Measurements from ENCODE around the gene LAMA3.

The LAMA3 gene

DNA sequence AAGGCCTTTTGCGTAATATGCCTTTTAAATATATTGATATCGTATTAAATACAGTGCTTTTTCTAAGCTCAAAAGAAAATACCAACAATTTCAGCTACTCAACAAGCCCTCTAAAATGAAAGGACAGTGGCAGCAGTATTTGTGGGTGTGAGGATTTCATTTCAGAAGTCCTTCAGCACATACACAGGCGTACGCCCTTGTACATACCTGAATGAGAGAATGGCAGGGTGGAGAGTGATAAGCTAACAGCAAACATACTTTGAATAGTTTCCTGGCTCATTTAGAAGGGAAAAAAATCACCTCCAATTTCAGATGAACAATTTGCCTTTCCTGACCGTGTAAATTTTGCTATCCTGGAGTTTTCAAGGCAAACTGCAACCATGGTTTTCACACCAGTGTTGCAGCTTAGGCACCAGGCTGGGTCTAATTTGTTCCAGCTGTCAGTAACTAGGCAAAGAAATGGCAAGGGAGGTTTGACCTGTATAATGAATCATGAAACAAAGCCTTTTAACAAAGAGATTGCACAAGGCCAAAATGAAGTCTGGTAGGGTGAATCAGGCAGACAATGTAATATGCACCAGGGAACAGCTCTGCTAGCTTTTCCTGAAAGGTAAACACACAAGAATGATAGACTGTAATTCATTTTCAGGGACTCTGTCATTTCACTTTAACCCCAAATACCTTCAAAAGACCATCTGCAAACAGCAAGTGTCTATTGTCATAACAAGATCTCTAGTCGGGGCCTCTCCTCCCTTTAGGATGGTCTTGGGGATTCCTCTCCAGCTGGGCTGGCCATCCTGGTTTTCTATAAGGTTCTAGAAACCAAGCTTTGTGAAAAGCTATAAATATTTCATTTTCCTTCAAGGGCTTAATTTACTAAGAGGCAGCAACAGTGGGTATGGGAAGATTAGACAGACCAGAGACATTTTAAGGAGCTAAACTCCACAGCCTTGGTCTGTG, 38.0 kb upstream of the LAMA3 start:
- H3K4me3 ChIP-seq (ENCODE audit: low read length) = no peak overlapping the region
- H3K36me3 ChIP-seq (ENCODE audit: control insufficient read depth, low read depth, low read length) = no peaks in the 10 kb centered on the region
- H3K9me3 ChIP-seq (ENCODE audit: control insufficient read depth, low read depth, low read length) = no peaks in the 10 kb centered on the region
- H3K4me1 ChIP-seq (ENCODE audit: control insufficient read depth, low read depth, low read length) = peaks cover 3% of the 10 kb centered on the region
- no peak overlapping the region for H3K27ac ChIP-seq (ENCODE audit: low read length)
- H3K27me3 ChIP-seq (ENCODE audit: control insufficient read depth, insufficient read depth, low read length) = no peaks in the 10 kb centered on the region
- no peak overlapping the region for H3K9ac ChIP-seq (ENCODE audit: low read length)

DNA sequence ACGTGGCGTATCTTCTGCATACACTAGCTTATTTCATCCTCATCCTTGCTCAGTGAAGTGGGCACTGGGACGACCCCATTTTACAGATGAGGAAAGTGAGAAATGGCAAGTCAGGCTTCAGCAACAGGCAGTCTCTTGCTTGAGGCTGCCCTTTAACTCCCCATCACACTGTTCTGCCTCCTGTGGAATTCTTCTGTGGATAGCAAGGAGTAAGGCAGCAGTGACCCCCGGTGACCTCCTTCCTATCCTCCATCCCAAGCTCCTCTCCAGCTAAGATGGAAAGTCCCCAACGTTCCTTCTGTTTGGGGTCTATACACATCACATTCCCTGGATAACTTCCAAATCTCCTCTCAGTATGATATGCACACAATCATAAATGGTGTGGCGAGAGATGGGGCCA, 37.0 kb upstream of the LAMA3 start:
- no peaks in the 10 kb centered on the region for H3K27me3 ChIP-seq (ENCODE audit: control insufficient read depth, insufficient read depth, low read length)
- peaks cover 3% of the 10 kb centered on the region for H3K4me1 ChIP-seq (ENCODE audit: control insufficient read depth, low read depth, low read length)
- H3K9ac ChIP-seq (ENCODE audit: low read length) = no peak overlapping the region
- no peak overlapping the region for H3K4me3 ChIP-seq (ENCODE audit: low read length)
- no peak overlapping the region for H3K27ac ChIP-seq (ENCODE audit: low read length)
- H3K36me3 ChIP-seq (ENCODE audit: control insufficient read depth, low read depth, low read length) = no peaks in the 10 kb centered on the region
- H3K9me3 ChIP-seq (ENCODE audit: control insufficient read depth, low read depth, low read length) = no peaks in the 10 kb centered on the region

DNA sequence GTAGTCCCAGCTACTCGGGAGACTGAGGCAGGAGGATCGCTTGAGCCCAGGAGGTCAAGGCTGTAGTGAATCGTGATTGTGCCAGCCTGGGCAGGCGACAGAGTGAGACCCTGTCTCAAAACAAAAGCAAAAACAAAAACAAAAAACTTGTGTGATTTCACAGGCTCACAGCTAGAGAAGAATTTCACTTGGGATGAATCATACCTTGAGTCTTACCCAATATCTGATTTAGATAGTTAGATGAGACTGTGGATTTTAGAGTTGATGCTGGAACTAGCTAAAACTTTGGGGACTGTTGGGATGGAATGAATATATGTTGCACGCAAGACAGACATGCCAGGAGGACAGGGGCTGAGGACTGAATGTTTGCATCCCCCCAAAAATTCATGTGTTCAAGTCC, 31.0 kb upstream of the LAMA3 start:
- no peaks in the 10 kb centered on the region for H3K9me3 ChIP-seq (ENCODE audit: control insufficient read depth, low read depth, low read length)
- peaks cover 16% of the 10 kb centered on the region for H3K27me3 ChIP-seq (ENCODE audit: control insufficient read depth, insufficient read depth, low read length)
- H3K27ac ChIP-seq (ENCODE audit: low read length) = no peak overlapping the region
- H3K36me3 ChIP-seq (ENCODE audit: control insufficient read depth, low read depth, low read length) = no peaks in the 10 kb centered on the region
- H3K9ac ChIP-seq (ENCODE audit: low read length) = no peak overlapping the region
- peaks cover 3% of the 10 kb centered on the region for H3K4me1 ChIP-seq (ENCODE audit: control insufficient read depth, low read depth, low read length)
- H3K4me3 ChIP-seq (ENCODE audit: low read length) = no peak overlapping the region

DNA sequence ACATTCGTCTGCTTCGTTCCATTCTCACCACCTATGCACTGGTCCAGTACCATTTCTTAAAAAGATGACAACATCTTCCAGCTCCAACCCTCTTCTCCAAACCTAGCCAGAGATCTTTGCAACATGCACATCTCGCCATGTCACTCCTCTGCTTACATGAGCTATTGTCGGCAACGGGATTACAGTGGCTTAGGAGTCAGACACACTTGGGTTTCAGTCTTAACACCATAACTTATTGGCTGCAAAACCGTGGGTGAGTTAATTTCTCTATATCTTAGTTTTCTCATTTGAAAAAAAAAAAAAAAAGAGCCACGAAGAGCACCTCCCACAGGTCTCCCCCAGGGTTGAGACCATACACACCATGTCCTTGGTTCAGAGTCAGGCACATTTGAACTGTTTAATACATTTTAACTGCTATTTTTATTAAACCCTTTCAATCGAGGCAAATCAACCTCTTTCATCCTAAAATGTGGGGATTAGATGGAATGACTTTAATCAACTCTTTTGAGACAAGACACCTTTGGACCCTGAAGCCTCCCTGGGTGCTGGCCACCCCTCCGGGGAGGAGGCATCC, 27.4 kb upstream of the LAMA3 start:
- H3K27me3 ChIP-seq (ENCODE audit: control insufficient read depth, insufficient read depth, low read length) = peaks cover 16% of the 10 kb centered on the region
- no peak overlapping the region for H3K27ac ChIP-seq (ENCODE audit: low read length)
- H3K4me3 ChIP-seq (ENCODE audit: low read length) = peak overlapping the region; percentile 70
- H3K36me3 ChIP-seq (ENCODE audit: control insufficient read depth, low read depth, low read length) = no peaks in the 10 kb centered on the region
- H3K9me3 ChIP-seq (ENCODE audit: control insufficient read depth, low read depth, low read length) = no peaks in the 10 kb centered on the region
- peaks cover 3% of the 10 kb centered on the region for H3K4me1 ChIP-seq (ENCODE audit: control insufficient read depth, low read depth, low read length)
- no peak overlapping the region for H3K9ac ChIP-seq (ENCODE audit: low read length)

DNA sequence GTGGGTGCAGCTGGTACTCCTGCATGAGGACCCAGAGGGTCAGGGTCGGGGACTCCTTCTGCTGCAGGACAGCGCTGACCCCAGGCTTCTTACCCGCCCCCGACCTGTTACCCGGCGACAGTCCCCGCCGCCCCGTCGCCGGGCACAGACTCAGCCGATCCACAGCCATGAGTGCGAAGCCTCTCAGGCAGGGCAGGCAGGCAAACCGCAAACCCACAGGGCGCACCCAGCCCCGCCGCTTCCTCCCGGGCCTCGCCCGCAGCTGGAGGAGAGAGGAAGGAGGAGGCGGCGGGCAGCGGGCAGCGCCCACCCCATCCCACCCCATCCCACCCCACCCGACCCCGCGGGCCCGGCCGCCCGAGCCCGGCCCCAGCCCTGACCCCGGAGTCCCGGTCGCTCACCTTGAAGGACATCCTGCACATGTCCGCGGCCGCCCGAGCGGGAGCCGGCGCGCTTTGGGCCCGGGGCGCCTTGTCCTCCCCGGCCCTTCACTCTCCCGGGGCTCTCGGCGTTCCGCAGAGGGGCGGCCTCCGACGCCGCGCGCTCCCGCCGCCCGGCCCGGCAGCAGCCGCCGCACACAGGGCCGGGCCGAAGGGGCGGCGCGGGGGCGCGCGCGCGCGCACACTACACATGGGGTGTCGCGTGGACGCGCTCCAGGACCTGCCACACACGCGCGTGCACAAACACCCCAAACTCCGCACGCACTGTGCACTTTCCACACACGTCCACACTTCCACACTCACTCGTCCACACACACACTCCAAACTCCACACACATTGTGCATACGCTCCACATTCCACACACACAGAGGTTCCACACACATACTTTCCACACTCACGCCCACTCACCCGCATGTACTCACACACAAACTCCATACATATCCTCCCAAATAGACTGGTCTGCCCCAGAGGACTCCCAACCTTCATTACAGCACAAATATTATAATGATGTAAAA, 26.7 kb upstream of the LAMA3 start, which contains the start of gene ANKRD29:
Gene ANKRD29 (minus strand): TSS at position 603 of the 955 bp plus-strand sequence. CDS start 181 bp downstream, at position 422.
- H3K27me3 ChIP-seq (ENCODE audit: control insufficient read depth, insufficient read depth, low read length) = peaks cover 16% of the 10 kb centered on the region
- no peaks in the 10 kb centered on the region for H3K9me3 ChIP-seq (ENCODE audit: control insufficient read depth, low read depth, low read length)
- H3K4me1 ChIP-seq (ENCODE audit: control insufficient read depth, low read depth, low read length) = peaks cover 3% of the 10 kb centered on the region
- H3K36me3 ChIP-seq (ENCODE audit: control insufficient read depth, low read depth, low read length) = no peaks in the 10 kb centered on the region
- H3K27ac ChIP-seq (ENCODE audit: low read length) = no peak within 1 kb of the TSS
- no peak within 1 kb of the TSS for H3K9ac ChIP-seq (ENCODE audit: low read length)
- H3K4me3 ChIP-seq (ENCODE audit: low read length) = peak within 1 kb of the TSS; percentile 73

DNA sequence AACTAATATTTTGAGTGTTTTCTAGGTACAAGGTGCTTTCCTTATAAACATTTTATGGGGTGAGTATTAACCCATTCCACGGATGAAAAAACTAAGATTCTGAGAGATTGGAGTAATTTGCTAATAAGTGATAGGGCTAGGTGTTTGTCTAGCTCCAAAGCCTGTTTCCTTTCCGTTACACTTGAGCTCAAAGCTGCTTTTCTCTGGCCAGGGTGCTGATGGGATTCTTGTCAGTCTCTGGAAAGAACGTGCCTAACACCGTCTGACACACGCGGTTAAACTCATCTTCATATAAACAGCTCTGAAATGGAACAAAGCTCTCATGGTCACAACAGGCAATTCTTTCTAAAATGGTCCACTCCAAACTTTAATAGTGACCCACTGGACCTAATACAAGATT, 24.6 kb upstream of the LAMA3 start:
- Histone ChIP-seq H3K36me3 (ENCODE audit: control insufficient read depth, low read depth, low read length) (no peaks in the 10 kb centered on the region), H3K27me3 (ENCODE audit: control insufficient read depth, insufficient read depth, low read length) (peaks cover 16% of the 10 kb centered on the region), H3K27ac (ENCODE audit: low read length) (no peak overlapping the region), H3K9ac (ENCODE audit: low read length) (no peak overlapping the region), H3K4me3 (ENCODE audit: low read length) (no peak overlapping the region), H3K4me1 (ENCODE audit: control insufficient read depth, low read depth, low read length) (peaks cover 6% of the 10 kb centered on the region), H3K9me3 (ENCODE audit: control insufficient read depth, low read depth, low read length) (no peaks in the 10 kb centered on the region)

DNA sequence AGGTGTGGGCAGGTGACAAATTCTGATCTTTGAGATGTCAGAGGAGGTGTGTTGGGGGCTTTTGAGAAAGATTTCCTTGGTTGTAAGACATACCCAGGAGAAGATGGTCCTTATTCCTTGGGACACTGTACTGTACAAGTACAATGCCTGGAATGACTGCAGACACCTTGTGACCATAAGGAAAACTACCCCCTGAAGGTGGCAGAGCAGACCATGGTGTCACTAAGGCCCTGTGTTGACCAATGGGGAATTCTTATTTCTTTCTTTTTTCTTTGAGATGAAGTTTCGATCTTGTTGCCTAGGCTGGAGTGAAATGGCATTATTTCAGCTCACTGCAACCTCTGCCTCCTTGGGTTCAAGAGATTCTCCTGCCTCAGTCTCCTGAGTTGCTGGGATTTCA, 22.1 kb upstream of the LAMA3 start:
- Histone ChIP-seq H3K9me3 (ENCODE audit: control insufficient read depth, low read depth, low read length) (no peaks in the 10 kb centered on the region), H3K27me3 (ENCODE audit: control insufficient read depth, insufficient read depth, low read length) (peaks cover 2% of the 10 kb centered on the region)

DNA sequence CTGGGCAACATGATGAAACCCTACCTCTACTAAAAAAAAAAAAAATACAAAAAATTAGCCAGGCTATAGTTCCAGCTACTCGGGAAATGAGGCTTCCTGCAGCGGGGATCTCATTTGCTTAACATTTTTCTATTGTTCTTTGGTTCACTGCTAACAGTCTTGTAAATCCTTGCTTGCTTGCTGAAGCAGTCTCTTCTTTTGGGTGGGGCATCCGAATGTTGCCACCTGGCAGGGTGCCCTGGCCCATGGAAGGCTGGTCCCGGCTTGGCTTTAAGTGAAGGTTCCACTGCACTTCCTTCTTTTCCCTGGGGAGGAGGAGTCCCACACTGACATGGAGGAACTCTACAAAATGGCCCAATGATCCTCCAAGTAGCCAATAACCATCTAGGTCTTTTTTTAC, 20.5 kb upstream of the LAMA3 start:
- Histone ChIP-seq H3K9ac (ENCODE audit: low read length) (no peak overlapping the region), H3K27ac (ENCODE audit: low read length) (no peak overlapping the region), H3K4me1 (ENCODE audit: control insufficient read depth, low read depth, low read length) (peaks cover 3% of the 10 kb centered on the region), H3K36me3 (ENCODE audit: control insufficient read depth, low read depth, low read length) (no peaks in the 10 kb centered on the region), H3K9me3 (ENCODE audit: control insufficient read depth, low read depth, low read length) (no peaks in the 10 kb centered on the region), H3K4me3 (ENCODE audit: low read length) (no peak overlapping the region), H3K27me3 (ENCODE audit: control insufficient read depth, insufficient read depth, low read length) (no peaks in the 10 kb centered on the region)

More for the DNA sequence above, 22.1 kb upstream of the LAMA3 start:
- peaks cover 3% of the 10 kb centered on the region for H3K4me1 ChIP-seq (ENCODE audit: control insufficient read depth, low read depth, low read length)
- H3K27ac ChIP-seq (ENCODE audit: low read length) = no peak overlapping the region
- no peak overlapping the region for H3K4me3 ChIP-seq (ENCODE audit: low read length)
- H3K9ac ChIP-seq (ENCODE audit: low read length) = no peak overlapping the region
- no peaks in the 10 kb centered on the region for H3K36me3 ChIP-seq (ENCODE audit: control insufficient read depth, low read depth, low read length)

DNA sequence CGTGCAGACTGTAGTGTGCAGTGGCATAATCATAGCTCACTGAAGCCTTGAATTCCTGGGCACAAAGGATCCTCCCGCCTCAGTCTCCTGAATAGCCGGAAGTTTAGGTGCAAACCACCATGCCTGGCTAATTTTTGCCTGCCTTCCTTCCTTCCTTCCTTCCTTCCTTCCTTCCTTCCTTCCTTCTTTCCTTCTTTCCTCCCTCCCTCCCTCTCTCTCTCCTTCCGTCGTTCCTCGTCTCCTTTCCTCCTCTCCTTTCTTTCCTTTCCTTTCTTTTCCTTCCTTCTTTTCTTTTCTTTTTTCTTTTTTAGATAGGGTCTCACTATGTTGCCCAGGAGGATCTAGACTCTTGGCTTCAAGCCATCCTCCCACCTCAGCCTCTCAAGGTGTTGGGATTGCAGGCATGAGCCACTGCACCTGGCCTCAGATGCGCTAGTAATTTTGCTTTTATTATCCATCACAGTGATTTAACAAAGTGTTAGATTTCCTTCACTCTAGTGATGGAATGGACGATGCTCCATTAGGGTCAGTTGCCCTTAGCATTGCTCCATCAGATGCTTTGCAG, 20.0 kb upstream of the LAMA3 start:
- Histone ChIP-seq H3K4me3 (ENCODE audit: low read length) (no peak overlapping the region), H3K27ac (ENCODE audit: low read length) (no peak overlapping the region), H3K9me3 (ENCODE audit: control insufficient read depth, low read depth, low read length) (no peaks in the 10 kb centered on the region), H3K36me3 (ENCODE audit: control insufficient read depth, low read depth, low read length) (no peaks in the 10 kb centered on the region), H3K9ac (ENCODE audit: low read length) (no peak overlapping the region), H3K4me1 (ENCODE audit: control insufficient read depth, low read depth, low read length) (peaks cover 3% of the 10 kb centered on the region), H3K27me3 (ENCODE audit: control insufficient read depth, insufficient read depth, low read length) (no peaks in the 10 kb centered on the region)

DNA sequence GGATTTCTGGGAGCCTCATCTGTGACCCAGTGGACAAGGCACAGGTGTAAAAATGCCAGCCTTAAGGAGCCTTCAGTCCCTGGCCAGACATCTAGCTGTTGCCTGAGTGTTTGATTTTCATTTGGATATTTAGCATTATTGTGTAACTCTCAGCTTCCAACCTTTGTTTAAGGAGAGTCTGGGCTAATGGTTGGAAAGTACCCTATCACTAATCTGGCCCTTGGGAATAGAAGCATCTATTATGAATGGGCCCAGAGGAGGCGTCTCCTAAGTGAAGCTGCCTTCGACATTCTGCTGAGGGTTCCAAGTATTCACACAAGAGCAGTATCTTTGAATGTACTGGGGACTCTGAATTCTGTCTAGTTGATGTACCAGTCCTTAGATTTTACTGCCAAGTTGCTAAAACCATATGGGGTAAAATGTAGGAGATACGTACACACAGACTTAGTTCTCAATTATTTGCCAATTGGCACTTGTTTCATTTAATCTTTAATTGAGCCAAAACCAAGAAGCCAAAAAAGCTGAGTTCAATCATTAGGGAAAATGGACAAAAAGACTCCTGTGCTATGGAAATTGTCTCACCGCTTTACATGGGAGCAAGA, 19.3 kb upstream of the LAMA3 start:
- Histone ChIP-seq H3K4me3 (ENCODE audit: low read length) (no peak overlapping the region), H3K27me3 (ENCODE audit: control insufficient read depth, insufficient read depth, low read length) (no peaks in the 10 kb centered on the region), H3K9ac (ENCODE audit: low read length) (no peak overlapping the region), H3K36me3 (ENCODE audit: control insufficient read depth, low read depth, low read length) (no peaks in the 10 kb centered on the region), H3K27ac (ENCODE audit: low read length) (no peak overlapping the region), H3K9me3 (ENCODE audit: control insufficient read depth, low read depth, low read length) (no peaks in the 10 kb centered on the region), H3K4me1 (ENCODE audit: control insufficient read depth, low read depth, low read length) (peaks cover 3% of the 10 kb centered on the region)
